ENCODE results near the gene CPM. TPM values are rescaled to one million over a fixed set of nuclear protein-coding genes. Genes with fewer than 3 reads are reported as not detected.

Gene CPM
- total and polyA plus RNA-seq, 10 of the 15 experiments (the other 5 are each of a cell fraction or from before 2014, with no cell fraction given) = 0.06 to 1.7 (median 0.41) TPM

- ChIA-PET CTCF (no interaction called here), RAD21 (ENCODE audit: unreplicated experiment) (no interaction called here), SMC1A (ENCODE audit: uncharacterized antibody, unreplicated experiment) (no interaction called here), POLR2A (no interaction called here)
- in situ Hi-C loops (cut with MboI) = no loop called here
- H2AFZ ChIP-seq (ENCODE audit: control insufficient read depth, low read depth, low read length) = no peak overlapping the region
- no peaks in the 10 kb centered on the region for H3K36me3 ChIP-seq (ENCODE audit: control insufficient read depth in 2 of 2, insufficient read depth in 2 of 2, low read length in 1 of 2)
- peaks cover 2% of the 10 kb centered on the region; the same call in 2 of the 3 replicates for H3K9me3 ChIP-seq (replicated peaks; ENCODE audit: control insufficient read depth, insufficient read depth, low read length)
- no peak overlapping the region for H3K4me3 ChIP-seq
- no peaks in the 10 kb centered on the region for H3K4me1 ChIP-seq (ENCODE audit: control insufficient read depth, insufficient read depth, low read length)
- ATAC-seq = no peak
- no peak overlapping the region for H3K4me2 ChIP-seq (ENCODE audit: control insufficient read depth, insufficient read depth)
- H3K27ac ChIP-seq (ENCODE audit: control insufficient read depth, insufficient read depth) = no peak overlapping the region
- H3K79me2 ChIP-seq (ENCODE audit: control insufficient read depth, insufficient read depth, low read length) = no peaks in the 10 kb centered on the region
- 85% methylated on average over 1 of the region's 1 CpG for WGBS (ENCODE audit: insufficient coverage, insufficient replicate concordance, low lambda C conversion rate, missing lambda C conversion rate)
- no TSS peak for BruUV-seq (replicated peaks)
- DNase-seq (ENCODE audit: low read depth, low spot score) = no peak
- H4K20me1 ChIP-seq (ENCODE audit: control insufficient read depth, insufficient read depth) = no peaks in the 10 kb centered on the region
- H3K27me3 ChIP-seq (replicated peaks in 1 of 2; ENCODE audit: control insufficient read depth in 2 of 2, insufficient read depth in 2 of 2, low read length in 1 of 2) = no peaks in the 10 kb centered on the region
- H3K9ac ChIP-seq (ENCODE audit: control insufficient read depth, insufficient read depth, low read length) = no peak overlapping the region
- intact Hi-C loops (cut with micrococcal nuclease; ENCODE audit: unreplicated experiment) = no loop called here
- FAIRE-seq = no peak
- no peak for TF ChIP-seq HCFC1 (IDR thresholded peaks at IDR 0.05; ENCODE audit: low read length)
- no peak for TF ChIP-seq KDM1A (IDR thresholded peaks at IDR 0.05; ENCODE audit: borderline replicate concordance)
- no peak for TF ChIP-seq ZBED1 (IDR thresholded peaks at IDR 0.05; ENCODE audit: borderline replicate concordance)
- no peak for TF ChIP-seq IRF3 (IDR thresholded peaks at IDR 0.05)
- TF ChIP-seq MLLT1 (IDR thresholded peaks at IDR 0.05) = no peak
- no peak for TF ChIP-seq ZBTB4 (CRISPR knock-in tag; IDR thresholded peaks at IDR 0.05)
- TF ChIP-seq ZZZ3 (IDR thresholded peaks at IDR 0.05; ENCODE audit: control insufficient read depth, insufficient read length, low read depth) = no peak
- TF ChIP-seq IRF5 (IDR thresholded peaks at IDR 0.05; ENCODE audit: borderline replicate concordance) = no peak
- no peak for TF ChIP-seq POLR2AphosphoS2 (IDR thresholded peaks at IDR 0.05; ENCODE audit: low read depth, low read length)
- TF ChIP-seq PML (IDR thresholded peaks at IDR 0.05; ENCODE audit: low read length) = no peak
- no peak for TF ChIP-seq TCF7 (IDR thresholded peaks at IDR 0.05; ENCODE audit: borderline replicate concordance)
- no peak for TF ChIP-seq ZNF592 (IDR thresholded peaks at IDR 0.05)
Observed at GRCh38 chr12:68977909-68978610, 45.1 kb upstream of the CPM start.

Measured in GM12878 (cell line).